DMS 273 (cell line): ENCODE results near the gene CNOT6L.
A peak's percentile ranks its signal among the peaks of the same experiment; 100 is the strongest.

Source experiments
- DNase-seq: peaks from one replicate; lab custom pipeline; 2025; ENCODE audit not compliant: unreplicated experiment; lab: John Stamatoyannopoulos, UW

Gene CNOT6L

DNA sequence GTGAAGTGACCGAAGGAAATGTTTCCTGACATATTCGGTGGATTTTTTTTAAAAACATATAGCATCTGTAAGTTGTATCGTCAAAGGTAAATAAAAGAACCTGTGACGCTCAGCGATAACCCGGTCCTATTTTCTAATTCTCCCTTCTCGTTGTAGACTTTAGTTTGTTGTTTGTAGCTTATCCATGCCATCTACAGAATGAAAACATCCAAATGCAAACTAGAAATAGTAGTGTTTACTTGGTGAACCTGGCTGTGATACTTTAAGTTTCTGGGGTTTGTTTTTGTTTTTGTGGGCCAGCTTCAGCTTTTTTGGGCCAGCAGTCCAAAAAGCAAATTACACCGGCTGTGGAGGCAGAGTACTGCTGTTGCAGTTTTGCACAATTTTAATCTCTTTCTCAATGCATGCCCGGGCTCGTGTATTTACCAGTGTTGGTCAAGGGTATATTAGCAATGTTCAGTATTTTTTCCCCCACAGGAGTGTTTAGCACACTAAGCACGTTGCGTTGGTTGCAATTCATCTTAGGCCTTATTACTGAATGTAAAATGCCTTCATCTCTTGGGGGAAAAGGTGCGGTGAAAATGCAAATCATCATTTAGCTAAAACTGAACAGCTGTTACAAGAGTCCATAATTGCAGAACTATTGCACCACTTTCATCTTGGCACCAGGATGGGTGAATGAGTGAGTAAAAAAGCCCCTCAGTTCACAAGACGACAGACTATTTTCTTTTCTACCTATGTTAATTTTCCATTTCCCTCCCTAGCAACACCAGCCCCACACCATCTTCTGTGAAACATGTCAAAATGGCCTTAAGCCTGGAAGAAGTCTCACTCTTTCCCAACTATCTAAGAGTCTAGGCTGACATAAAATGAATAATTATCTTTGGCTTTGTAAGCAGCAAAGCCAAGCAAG lies 1.7 kb upstream of the CNOT6L start:
- DNase-seq: peak; percentile 78

DNA sequence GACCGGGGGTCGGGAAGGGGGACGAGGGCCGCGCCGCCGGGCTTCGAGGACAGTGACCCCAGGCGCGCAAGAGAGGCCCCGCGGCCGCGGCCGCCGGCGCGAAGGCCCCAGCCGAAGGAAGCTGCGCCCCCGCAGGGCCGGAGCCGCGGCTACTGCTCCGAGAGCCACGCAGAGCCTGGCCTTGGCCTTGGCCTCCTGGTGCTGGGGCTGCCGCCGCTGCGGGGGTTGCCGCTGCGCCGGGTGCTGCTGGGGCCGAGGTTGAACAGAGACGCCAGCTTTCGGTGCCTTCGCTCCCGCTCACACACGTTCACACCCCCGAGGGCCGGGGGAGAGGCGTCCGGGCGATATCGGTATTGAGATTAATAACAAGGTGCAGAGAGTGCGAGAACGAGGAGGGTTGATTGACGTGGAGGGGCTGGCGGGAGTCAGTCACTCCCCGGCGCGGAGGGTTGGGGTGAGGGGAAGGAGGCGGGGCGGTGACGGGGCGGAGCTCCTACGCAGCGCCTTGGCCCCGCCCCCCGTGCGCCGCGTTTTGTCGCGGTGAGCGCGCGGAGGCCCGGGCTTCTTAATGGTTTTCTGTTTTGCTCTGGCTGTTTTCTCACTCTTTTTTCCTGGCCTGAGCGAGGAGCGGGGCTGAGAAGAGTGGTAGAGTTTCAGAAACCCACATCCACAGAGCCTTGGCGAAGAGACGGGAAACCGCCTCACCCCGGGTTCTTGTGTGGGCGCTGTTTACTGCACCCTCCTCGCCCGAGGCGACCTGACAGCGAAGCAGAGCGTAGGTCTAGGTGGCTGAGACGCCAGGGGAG lies 878 bp upstream of the CNOT6L start:
- DNase-seq: peak; percentile 92

DNA sequence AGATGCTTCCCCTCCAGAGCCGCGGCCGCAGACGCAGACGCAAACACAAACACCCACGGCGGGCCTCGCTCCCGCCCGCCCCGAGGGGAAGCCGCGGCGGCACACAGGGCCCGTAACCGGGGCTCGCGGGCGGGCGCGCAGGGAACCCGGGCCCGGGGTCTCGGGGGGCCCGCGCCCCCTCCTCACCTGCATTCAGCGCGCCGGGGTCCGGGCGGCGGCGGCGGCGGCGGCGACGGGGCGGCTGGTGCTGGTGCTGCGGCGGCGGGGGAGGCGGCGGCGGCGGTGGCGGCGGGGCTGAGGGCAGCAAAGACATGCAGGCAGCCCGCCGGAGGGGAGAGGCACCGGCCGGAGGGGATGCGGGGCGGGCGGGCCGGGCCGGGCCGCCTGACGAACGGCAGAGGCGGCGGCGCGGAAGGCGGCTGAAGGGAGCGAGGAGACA lies 255 bp upstream of the CNOT6L start:
- DNase-seq: peak; percentile 58

DNA sequence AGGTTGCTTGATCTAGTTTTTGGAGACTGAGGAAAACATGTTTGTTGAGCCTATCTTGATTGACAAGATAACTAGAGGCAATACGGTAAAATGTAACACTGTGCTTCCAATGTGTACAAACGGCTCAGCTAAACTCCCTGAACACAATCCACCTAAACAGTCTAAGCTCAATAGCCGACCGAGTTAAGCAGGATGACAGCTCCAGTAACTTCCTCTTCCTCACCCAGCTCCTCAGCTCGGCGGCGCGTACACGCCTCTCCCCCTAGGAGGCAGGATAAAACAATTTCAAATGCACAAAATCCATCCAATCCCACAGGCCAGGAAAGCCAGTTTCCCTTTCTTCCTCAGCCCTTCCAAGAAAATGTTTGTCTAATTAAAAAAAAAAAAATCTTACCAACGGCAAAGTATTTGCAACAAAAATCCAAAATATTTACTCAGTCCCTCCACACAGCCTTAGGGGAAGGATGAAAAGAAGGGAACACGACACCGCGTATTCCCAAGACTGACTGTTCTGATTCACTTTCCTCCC lies 1.0 kb downstream of the CNOT6L start:
- peak; percentile 83 for DNase-seq

DNA sequence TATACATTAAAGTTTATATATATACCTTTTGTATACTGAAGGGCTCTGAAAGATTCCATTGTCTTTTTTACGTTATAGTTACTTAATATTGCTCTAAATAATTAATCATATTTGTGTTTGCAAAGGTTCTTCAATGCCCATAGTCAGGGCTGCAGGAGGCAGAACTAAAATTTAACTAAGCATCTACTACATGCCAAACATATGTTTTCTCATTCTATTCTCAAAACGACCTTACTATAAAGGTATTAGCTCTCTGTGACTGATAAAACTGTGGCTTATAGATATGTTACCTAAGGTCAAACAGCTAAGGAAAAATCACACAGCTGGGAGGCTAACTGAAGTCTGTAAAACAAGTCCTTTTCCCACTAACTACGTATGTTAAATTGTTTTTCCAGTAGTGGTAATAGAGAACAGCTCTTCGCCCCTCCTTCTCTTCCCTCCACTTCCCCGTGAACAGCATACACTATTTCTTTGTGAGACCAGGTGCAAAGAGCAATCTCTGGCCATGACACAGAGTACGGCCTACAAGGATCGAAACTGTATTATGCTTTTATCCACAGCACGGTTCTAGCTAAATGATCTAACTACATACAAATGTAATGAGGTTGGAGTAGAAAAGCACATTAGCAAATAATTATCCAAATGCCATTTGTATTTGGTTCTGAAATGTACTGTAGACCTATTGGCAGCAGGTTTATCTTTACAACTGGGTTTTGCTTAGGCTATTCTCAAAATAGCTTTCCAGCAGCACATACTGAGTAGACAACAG lies 1.7 kb downstream of the CNOT6L start:
- DNase-seq: no peak

DNA sequence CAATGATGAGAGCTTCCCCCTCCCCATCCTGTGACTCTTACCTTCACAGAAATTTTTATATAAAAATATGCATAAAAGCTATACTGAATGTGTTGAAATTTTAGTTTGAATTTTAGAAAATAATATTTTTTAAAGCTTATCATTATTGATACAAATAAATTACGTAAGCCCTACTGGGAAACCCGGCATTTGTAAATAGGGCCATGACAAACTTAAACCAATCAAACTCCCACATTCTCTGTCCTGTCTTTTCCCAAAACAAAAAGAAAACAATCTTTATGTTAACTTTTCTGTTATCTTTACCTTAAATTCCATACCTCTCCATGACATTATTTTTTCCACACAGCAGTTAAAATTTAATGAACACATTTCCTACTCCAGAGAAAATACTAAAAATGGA lies 2.6 kb downstream of the CNOT6L start:
- no peak for DNase-seq

DNA sequence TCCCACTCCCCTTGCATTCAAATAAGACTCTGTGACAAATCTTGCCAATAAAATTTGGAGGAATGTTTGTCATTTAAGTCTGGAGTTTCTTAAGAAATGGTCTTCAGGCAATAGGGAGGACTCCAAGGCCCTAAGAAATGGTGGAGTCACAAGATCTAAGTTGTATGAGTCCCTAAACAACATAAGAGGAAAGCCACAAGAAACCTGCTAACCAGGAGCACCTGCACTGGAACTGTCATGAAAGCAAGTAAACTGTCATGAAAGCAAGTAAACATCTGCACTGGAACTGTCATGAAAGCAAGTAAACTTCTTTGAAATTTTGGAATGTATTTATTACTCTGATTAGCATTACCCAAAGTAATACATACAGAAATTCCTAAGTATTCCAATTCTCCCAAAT lies 3.5 kb downstream of the CNOT6L start:
- DNase-seq: no peak

DNA sequence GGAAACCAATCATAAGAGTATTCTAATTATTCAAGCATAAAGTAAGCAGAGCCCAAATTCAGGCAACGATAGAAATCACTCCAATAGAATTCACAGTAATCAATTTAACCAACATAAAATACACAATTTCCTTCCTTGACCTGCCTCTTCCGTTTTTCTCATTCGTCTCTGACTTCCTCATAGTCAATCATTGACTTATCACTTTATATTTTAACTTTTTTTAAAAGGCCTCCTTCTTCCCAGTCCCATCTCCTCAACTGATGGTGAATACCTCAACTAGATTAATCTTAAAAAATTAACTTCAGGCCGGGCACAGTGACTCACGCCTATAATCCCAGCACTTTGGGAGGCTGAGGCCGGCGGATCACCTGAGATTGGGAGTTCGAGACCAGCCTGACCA lies 13.3 kb downstream of the CNOT6L start:
- no peak for DNase-seq

DNA sequence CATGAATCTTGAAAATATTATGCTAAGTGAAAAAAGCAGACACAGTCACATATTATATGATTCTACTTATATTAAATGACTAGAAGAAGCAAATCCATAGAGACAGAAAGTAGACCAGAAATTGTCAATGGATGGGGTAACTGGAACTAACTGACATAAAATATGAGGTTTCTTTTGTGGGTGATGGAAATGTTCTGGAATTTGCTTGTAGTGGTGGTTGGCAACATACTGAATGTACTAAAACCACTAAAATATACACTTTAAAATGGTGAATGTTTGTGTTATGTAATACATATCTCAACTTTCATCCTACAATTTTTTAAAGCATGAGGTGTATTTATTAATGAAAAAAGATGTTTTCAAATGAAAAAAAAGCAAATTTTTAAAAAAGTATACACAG lies 14.7 kb downstream of the CNOT6L start:
- DNase-seq: no peak

DNA sequence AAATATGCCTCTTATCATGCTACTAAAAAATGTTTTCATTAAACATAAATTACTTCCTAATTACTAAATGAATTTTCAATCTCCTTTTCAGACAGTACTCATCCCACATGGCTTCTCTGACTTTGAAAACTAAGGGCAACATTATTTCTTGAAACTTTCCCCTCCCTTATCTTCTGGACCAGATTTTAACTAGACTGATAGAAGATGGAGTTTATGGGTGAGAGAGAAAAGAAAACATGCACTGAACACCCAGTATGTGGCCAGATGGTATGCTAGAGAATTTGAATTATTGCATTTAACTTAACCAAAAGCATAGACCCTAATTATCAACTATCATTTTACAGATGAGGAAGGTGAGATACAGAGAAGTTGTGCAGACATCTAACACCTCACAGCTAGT lies 16.8 kb downstream of the CNOT6L start:
- no peak for DNase-seq

DNA sequence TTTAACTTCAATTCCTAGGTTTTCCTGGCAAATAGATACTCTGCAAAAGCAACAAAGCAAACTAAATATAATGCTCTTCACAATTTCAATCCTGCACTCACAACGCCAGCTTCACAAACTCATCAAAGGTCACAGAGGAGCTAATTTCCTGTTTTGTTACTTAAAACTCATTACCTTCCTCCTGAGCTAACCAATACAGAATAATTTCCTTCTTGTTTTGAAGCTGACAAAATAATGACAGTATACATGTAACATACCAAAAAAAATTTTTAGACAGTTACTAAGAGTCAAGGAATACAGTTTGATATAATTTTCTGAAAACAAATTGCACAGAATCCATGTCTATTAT lies 17.9 kb downstream of the CNOT6L start:
- no peak for DNase-seq

DNA sequence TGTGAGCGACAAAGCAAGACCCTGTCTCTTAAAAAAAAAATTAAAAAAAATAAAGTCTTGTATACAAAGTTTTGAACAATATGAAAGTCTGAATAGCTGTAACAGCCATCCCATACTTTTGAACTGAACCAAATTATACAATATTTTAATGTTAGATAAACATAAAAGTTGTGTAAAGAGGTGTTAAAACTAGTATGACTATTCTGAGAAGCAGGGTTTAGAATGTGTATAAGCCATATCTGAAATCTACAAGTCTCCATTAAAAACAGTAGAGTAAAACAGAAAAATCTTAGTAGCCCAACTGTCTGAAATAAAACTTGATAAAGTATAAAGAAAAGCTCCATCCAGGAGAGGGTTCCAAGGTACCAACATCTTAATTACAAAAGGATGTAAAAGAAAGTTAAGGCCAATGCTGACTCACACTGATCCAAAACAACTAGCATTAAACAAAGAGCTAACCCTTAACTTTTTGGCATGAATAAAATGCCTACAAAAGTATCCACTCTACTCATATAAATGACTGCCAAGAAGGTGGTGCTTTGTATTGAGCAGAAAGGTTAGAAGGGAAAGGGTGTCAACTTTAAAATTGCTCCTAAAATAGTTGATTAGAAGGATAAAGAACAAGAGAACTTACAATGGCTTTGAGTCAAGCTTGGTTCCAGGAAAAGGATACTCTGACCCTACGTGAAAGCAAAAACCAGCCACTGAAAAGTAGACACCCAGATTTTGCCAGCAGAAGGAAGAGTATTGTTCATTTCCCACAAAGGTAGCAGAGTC lies 18.5 kb downstream of the CNOT6L start:
- DNase-seq: no peak

DNA sequence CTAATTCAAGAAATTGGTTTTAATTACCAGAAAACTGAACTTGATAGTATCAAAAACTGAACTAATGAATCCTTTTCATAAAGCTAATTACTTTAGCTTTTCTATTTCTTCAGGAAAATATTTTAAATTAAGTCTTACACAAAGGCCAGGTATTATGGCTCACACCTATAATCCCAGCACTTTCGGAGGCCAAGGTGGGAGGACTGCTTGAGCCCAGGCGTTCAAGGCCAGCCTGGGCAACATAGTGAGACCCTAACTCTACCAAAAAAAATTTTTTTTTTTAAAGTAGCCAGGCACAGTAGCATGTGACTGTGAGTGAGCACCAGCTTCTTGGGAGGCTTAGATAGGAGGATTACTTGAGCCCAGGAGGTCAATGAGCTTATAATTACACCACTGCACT lies 19.1 kb downstream of the CNOT6L start:
- no peak for DNase-seq

DNA sequence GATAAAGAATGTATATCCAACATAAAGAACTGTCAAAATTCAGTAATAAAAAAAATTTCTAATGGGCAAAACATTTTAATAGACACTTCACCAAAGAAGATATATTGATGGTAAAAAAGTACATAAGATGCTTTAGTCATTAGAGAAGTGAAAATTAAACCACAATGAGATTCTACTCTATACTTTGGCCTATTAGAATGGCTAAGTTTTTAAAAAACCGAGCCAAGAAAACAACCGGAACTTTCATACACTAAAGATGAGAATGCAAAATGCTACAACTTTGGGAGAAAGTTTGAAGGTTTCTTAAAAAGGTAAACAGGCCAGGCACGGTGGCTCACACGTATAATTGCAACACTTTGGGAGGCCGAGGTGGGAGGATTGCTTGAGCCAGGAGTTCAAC lies 20.8 kb downstream of the CNOT6L start:
- DNase-seq: no peak

DNA sequence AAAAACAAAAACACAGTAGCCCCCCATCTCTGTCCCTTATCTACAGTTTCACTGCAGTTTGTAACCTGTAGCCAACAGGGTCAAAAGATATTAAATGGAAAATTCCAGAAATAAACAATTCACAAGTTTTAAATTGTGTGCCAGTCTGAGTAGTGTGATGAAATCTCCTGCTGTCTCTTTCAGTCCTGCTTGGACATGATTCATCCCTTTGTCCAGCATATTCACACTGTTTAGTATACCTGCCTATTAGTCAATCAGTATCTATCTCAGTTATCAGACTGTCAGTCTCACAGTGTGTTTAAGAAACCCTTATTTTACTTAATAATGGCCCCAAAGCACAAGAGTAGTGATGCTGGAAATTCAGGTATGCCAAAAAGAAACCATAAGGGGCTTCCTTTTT lies 21.9 kb downstream of the CNOT6L start:
- no peak for DNase-seq

DNA sequence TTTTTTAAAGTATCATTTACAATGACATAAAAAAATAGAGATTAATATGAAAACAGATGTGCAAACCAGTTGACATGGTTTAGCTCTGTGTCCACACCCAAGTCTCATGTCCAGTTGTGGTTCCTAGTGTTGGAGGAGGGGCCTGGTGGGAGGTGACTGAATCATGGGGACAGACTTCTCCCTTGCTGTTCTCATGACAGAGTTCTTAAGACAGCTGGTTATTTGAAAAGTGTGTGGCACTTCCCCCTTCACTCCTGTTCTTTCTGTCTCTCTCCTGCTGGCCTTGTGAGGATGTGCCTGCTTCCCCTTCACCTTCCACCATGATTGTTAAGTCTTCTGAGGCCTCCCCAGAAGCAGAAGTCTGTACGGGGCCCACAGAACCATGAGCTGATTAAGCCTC lies 23.8 kb downstream of the CNOT6L start:
- no peak for DNase-seq

DNA sequence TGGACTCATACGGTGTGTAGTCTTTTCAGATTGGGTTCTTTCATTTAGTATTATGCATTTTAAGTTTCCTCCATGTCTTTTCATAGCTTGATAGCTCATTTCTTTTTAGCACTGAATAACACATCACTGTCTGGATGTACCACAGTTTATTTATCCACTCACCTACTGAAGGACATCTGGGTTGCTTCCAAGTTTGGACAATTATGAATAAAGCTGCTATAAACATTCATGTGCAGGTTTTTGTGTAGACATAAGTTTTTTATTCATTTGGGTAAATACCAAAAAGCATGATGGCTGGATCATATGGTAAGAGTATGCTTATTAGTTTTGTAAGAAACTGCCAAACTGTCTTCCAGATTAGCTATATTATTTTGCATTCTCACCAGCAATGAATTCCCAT lies 29.0 kb downstream of the CNOT6L start:
- DNase-seq: no peak

DNA sequence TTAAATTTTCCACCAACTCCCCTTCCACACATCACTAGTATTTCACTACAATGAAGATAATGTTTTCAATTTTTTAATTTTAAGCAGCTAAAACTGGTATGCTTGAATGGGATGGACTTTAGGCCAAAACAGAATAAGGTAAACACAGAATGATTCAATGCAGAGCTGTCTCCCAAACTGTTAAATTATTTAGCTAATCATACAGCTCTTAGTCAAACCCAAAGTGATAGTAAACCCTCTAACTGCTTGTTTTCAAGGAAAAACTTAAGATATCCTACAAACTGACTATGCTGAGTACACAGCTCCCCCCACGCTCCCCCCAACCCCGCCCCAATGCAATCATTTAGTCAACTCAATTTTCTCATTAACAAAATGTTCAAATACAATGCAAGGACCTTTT lies 30.2 kb downstream of the CNOT6L start:
- no peak for DNase-seq

DNA sequence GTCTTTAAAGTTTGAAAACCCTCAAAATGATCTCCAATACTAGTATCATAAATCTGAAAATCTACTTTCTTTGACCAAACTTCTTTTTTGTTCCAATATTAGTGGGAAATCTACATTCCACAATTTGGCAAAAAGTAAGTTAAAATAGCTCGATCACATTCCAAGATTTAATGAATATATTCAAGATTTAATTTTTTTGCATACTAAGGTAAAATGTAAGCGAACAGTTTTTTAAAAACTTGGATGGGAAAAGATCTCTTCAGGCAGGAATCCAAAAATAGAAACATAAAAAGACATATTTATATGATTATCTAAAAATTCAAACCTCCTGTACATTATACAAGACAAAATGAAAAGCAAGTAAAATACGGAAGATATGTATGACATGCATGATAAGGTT lies 31.2 kb downstream of the CNOT6L start:
- no peak for DNase-seq

DNA sequence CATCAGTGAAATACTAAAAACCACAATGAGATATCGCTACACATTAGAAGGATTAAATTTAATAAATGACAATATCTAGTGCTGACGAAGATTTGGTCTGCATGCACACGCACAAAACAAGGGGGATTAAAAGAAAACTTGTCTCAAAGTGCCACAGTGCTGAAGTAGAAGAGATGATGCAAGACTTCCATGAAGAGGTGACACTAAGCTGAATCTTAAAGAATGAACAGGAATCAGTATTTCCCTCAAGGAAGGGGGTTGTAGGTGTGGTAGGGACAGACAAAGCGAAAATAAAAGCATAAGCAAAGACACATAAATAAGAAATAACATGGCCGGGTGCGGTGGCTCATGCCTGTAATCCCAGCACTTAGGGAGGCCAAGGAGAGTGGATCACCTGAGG lies 33.5 kb downstream of the CNOT6L start:
- no peak for DNase-seq

DNA sequence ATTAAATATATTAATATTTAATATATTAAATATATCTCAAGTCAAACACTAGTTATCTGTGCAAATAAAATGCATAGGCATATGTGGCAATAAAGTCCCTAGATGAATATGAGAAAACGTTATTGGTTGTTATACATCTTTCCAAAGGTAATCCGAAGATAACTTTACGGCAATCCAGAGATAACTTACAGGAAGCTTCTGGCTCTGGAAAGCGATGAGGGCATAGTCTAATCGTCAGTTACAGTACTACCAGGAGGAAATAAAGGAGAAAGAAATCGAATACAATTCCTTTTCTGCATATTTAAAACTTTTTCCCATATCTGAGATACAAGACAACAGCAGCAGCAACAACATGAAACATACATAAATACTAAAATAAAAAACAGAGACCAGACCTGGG lies 35.3 kb downstream of the CNOT6L start:
- DNase-seq: no peak
